LHCN-M2 (cell line): ENCODE measurements around the gene PXN. TPM values are rescaled to one million over a fixed set of nuclear protein-coding genes. Genes with fewer than 3 reads are reported as not detected.

Source experiments
- DNase-seq: peaks from one replicate; pipeline ENCODE4 v3.0.0-alpha.2; 2012; ENCODE audit warnings: low read depth
- polyA plus RNA-seq: library from polyadenylated mRNA; unstranded; fragments of >200 nt; gene quantifications from one replicate; pipeline ENCODE4 v1.2.1, GENCODE V29; 2012; ENCODE audit warnings: missing spikeins
- total RNA-seq: library from RNA; depleted of rRNA; stranded (reverse); fragments of >200 nt; gene quantifications from 2 replicates; pipeline ENCODE4 v1.2.3, GENCODE V29; 2014; rRNA removed

Gene PXN
- total RNA-seq: 152 and 159 TPM in 2 replicates
- 215 TPM for polyA plus RNA-seq

GRCh38 chr12:120265473-120266179 is at the start of gene PXN:
PXN (minus strand) TSS chr12:120265730; CDS start chr12:120265629, 101 bp downstream.
- DNase-seq: peak; percentile 71

- no peak for DNase-seq
Measured at GRCh38 chr12:120314220-120314619, 48.7 kb upstream of the PXN start.

- DNase-seq: peak; percentile 98
Measured at GRCh38 chr12:120301962-120302815, 36.7 kb upstream of the PXN start, which contains the start of gene SIRT4. SIRT4 (plus strand) TSS chr12:120302321; CDS start chr12:120303562, 1,241 bp downstream.

GRCh38 chr12:120292661-120293531 is 27.4 kb upstream of the PXN start, which contains the start of gene RNU4-1:
RNU4-1 (minus strand) TSS chr12:120293237.
- peak; percentile 97 for DNase-seq

- DNase-seq: no peak
Measured at GRCh38 chr12:120292411-120292660, 26.8 kb upstream of the PXN start.

- DNase-seq: peak; percentile 38
Measured at GRCh38 chr12:120290609-120291305, 25.2 kb upstream of the PXN start.

GRCh38 chr12:120287491-120287890 is 22.0 kb upstream of the PXN start:
- no peak for DNase-seq

- no peak for DNase-seq
Measured at GRCh38 chr12:120286768-120287490, 21.4 kb upstream of the PXN start.

GRCh38 chr12:120284381-120284780 is 18.9 kb upstream of the PXN start:
- DNase-seq: no peak

GRCh38 chr12:120283318-120283717 is 17.8 kb upstream of the PXN start:
- DNase-seq: no peak

GRCh38 chr12:120278137-120279069 is 12.9 kb upstream of the PXN start:
- no peak for DNase-seq

GRCh38 chr12:120276734-120277133 is 11.2 kb upstream of the PXN start:
- DNase-seq: no peak

- DNase-seq: no peak
Measured at GRCh38 chr12:120267736-120268135, 2.2 kb upstream of the PXN start.

- no peak for DNase-seq
Measured at GRCh38 chr12:120266180-120266870, 795 bp upstream of the PXN start.

GRCh38 chr12:120264904-120265472 is 542 bp downstream of the PXN start:
- DNase-seq: no peak

- peak; percentile 39 for DNase-seq
Measured at GRCh38 chr12:120264086-120264903, 1.2 kb downstream of the PXN start.

GRCh38 chr12:120263748-120264085 is 1.8 kb downstream of the PXN start:
- no peak for DNase-seq
